Measurements from ENCODE around the gene CHAT.
A peak's percentile ranks its signal among the peaks of the same experiment; 100 is the strongest.

CHAT gene

DNA sequence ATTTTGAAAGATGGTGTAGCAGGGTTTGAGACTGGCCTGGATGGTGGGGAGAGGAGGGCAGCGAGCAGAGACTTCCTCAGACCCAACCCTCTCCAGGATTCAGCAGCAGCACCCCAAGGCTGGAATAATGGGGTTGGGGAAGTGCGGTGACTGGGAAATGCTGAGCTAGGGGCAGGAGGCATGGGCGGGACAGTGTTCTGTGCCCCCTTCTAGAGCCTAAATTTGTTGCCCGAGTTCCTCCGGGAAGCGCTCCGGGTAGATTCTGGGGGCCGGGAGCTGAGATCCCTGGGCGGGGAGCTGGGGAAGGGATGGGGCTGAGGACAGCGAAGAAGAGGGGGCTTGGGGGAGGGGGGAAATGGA is at the start of gene CHAT:
TSS of gene CHAT (plus strand) at position 156 of the 360 bp plus-strand sequence. CDS start at position 309, 153 bp downstream.
- no peak for DNase-seq

- no peak for DNase-seq
Observed at GRCh38 chr10:49564461-49565009, 49.3 kb upstream of the CHAT start.

GRCh38 chr10:49567810-49568209 is 46.0 kb upstream of the CHAT start:
- no peak for DNase-seq

DNA sequence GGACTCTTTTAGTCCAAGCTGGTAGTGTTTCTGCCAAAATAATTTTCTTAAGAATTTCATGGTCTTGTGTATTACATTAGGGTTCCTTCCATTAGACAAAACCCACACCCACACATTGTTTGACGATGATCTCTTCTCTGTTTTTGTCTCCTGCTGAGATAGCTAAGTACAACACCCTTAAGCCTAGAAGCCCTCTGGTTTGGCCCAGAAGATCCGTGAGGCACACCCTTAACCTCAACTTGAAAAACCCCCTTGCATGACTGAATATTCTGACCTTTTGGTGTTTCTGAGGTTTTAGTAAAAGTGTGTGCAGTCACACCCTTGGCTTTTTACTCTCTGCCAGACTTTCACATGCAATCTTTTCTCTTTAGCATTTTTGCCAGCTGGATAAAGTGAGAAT is 45.6 kb upstream of the CHAT start:
- no peak for DNase-seq

DNA sequence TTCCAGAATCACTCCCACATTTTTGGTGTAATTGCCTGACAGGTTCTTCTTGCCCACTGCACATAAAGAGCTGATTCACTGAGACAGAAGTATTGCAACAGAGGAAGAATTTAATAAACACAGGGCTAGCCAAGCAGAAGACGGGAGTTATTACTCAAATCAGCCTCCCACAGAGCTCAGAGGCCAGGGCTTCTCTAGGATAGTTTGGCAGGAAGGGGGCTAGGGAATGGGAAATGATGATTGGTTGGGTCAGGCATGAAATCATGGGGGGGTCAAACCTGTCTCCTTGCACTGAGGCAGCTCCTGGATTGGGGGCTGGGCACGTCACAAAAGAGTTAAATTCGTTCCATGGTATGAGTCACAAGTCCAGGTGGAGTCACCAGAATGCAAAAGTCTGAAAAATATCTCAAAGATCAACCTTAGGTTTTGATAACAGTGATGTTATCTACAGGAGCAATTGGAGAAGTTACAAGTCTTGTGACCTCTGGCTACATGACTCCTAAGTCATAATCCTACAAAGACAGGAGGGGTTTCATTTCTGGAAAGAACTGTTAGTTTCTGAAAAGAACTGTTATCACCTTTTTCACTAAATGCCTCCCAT is 44.7 kb upstream of the CHAT start:
- no peak for DNase-seq

DNA sequence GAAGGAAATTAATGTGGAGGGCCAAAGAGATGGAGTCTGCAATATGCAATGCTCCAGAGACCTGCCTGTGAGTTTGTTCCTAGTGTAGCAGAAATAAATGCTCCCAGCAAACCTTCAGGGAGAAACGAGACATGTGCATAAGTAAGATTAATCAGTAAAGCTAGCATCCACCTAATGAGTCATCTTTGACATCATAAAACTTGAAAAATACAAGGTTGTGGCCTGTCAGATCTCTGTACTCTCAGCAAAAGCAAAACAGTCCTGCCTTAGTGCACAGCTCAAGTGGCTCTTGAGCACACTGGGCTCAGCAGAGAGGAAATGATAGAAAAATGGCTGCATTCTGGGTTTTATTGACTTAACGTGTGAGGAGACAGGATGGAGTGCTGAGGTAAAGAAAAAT is 42.4 kb upstream of the CHAT start:
- DNase-seq = no peak

- no peak for DNase-seq
Observed at GRCh38 chr10:49572594-49573114, 41.2 kb upstream of the CHAT start.

DNA sequence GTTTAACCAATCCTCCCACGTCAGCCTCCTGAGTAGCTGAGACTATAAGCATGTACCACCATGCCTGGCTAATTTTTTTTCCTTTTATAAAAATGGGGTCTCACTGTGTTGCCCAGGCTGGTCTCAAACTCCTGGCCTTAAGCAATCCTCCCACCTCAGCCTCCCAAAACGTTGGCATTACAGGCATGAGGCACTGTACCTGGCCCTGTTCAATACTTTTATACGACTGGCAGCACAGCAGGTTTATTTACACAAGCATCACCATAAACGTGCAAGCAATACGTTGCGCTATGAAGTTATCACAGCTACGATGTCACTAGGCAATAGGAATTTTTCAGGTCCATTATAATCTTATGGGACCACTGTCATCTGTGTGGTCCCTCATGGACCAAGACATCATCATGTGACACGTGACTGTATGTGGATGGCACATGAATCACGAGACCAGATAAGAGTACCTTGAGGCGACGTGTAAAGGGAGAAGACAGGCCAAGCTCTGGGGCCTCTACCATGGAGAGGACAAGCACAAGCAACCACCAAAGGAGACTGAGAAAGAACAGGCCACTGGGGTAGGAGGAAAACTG is 38.3 kb upstream of the CHAT start:
- DNase-seq = no peak

GRCh38 chr10:49577182-49577925 is 36.5 kb upstream of the CHAT start:
- DNase-seq = no peak

DNA sequence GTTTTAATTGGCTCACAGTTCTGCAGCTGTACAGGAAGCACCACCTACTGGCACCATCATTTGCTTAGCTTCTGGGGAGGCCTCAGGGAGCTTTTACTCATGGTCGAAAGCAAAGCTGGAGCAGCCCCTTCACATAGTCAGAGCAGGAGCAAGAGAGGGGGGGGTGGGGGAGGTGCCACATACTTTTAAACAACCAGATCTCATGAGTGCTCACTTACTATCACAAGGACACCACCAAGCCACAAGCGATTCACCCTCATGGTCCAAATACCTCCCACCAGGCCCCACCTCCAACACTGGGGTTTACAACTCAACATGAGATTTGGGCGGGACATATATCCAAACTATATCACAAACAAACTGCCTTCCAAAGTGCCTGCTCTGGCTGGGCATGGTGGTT is 35.4 kb upstream of the CHAT start:
- no peak for DNase-seq

DNA sequence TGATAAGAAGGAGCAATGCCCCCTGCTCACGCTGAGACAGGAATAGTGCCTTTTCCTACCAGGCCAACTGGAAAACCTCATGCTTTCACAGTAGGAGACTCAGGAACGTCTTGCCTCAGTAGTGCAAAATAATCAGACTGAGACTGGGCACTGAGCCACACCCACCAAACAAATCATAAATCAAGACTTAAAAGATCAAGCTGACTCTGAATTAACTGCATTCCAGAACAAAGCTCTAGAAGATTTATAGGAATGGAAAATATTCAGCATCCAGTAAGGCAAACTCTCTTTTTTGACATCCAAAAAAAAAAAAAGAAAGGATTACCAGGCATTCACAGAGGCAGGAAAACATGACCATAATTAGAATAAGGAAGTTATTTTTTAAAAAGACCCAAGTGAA is 34.2 kb upstream of the CHAT start:
- DNase-seq = no peak

DNA sequence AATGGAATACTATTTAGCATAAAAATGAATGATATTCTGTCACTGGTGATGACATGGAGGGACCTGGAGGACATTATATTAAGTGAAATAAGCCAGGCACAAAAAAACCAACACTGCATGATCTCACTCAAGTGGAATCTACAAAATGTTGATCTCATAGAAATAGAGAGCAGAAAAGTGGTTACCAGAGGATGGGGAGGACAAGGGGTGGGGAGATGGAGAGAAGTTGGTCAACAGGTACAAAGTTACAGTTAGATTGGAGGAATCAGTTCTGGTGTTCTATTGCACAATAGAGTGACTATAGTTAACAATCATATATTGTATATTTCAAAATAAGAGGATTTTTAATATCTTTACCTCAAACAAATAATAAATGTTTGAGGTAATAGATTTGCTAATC is 28.4 kb upstream of the CHAT start:
- DNase-seq = no peak

GRCh38 chr10:49587981-49588380 is 25.9 kb upstream of the CHAT start:
- no peak for DNase-seq

- DNase-seq = peak in 24 of 56 donors; percentile 5 to 60 (median 16)
Observed at GRCh38 chr10:49592726-49593563, 20.9 kb upstream of the CHAT start.

- no peak for DNase-seq
Observed at GRCh38 chr10:49593564-49593875, 20.3 kb upstream of the CHAT start.

- DNase-seq = no peak
Observed at GRCh38 chr10:49593998-49594397, 19.8 kb upstream of the CHAT start.

GRCh38 chr10:49594594-49594993 is 19.2 kb upstream of the CHAT start:
- peak in 25 of 56 donors; percentile 5 to 66 (median 26) for DNase-seq

DNA sequence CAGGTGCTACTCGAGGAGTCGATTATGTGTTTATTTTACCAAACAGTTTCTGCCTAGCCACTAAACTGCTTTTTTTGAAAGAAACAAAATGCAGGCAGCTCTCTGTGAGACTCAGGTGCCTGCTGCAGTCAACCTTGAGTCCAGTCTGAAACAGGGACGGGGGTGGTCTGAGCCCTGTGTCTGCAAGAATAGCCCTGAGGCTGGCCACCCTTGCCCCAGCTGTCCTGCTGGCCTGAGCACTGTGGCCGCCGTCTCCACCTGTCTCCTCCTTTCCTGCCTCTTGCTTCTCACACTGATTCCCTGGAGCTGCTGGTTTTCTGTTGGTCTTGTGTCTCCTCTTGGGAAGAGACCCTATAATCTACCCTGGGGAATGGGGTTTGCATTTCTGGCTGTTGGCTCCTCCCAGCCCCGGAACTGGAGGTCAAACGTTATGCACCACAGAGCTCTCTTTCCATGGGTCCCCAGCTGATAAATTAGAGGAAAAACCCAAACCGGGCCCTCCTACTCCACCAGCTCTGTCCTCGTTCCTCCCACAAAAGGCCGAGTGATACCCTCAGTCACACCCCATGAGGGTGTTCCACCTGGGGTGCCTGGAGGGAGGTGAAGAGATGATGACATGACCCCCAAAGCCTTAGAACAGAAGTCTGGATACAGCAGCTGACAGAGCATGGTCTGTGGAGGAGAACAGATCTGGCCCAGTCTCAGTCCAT is 18.7 kb upstream of the CHAT start:
- DNase-seq = no peak

DNA sequence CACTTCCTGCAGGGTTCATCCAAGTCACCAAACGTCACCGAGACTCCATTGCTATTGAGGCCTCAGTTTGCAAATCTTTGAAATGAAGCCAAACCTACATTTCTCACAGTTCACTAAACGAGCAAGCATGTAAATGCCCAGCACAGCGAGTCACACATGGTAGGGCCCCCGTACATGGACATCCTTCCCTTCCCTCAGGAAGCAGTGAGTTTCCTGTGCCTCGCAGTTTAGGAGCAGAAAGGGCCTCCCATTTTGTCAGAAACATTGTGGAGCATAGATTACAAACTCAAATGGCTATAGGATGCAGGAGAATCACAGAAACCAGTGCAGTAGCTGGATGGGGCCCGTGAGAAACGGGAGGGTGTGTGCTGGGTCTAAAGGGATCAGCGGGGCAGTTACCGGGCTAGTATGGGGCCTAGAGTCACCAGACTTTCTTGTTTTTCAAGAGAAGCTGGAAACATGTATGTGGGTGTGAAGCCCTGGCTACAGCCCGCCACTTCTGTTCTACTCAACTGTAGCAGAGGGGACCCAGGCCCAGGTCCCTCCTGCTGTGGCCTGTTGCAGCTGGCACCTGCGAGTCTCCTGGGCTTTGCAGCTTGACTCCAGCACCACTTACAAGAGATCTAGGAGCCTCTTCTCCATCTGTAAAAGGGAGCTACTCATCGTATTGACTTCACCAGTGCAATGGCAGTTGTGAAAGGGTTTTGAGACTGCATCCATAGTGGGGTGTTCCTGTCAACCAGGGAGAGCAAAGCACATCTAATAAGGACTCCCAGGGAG is 17.9 kb upstream of the CHAT start:
- DNase-seq = no peak

DNA sequence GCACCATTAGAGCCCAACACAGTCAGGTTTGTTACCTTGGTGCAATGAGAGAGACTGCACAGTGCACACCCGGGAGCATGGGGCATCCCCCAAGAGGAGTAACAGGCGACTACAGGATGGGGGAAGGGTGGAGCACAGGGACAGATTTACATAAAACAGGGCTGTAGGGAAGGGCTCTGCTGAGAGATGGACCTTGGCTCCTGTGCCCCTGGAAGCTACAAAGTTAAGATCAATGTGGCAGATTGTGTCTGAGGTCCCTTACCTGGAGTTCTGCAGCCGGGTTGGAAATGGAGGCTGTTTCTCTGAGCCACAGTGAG is 17.4 kb upstream of the CHAT start:
- DNase-seq = no peak

Measured in nucleus accumbens (tissue), 56 donors.